HEK293 (cell line): ENCODE results near the gene DNMT1.
A peak's percentile ranks its signal among the peaks of the same experiment; 100 is the strongest.

Experiments
- CTCF ChIA-PET: fragments of 350-600 bp; formaldehyde crosslinking; extraction: SDS; loops from one replicate; lab custom pipeline; 2021; ENCODE audit warnings: antibody characterized with exemption; lab: Yijun Ruan, JAX
- POLR2A ChIA-PET: fragments of 300-600 bp; formaldehyde crosslinking; extraction: SDS; loops from one replicate; lab custom pipeline; 2020; ENCODE audit warnings: antibody characterized with exemption, inconsistent platforms; lab: Yijun Ruan, JAX
- H3K27ac ChIP-seq: fragments of 200-500 bp; sonication (Bioruptor generic); 2 replicates; pipeline ENCODE4 v1.5.1; 2014; ENCODE audit warnings: low read depth, low read length, control low read depth, inconsistent platforms; ENCODE audit errors: extremely low read depth
- H3K36me3 ChIP-seq, 2 experiments: fragments of 200-500 bp in 1 of 2; sonication (Bioruptor generic) in 1 of 2; 1 replicate in 1 of 2; 2 replicates in 1 of 2; pipeline ENCODE4 v1.5.1; 2014 to 2017; ENCODE audit warnings: inconsistent platforms in 2 of 2, low read length in 2 of 2; ENCODE audit not compliant: control insufficient read depth in 2 of 2, insufficient read depth in 1 of 2
- H3K4me1 ChIP-seq: fragments of 200-500 bp; sonication (Bioruptor generic); 2 replicates; pipeline ENCODE4 v1.5.1; 2014; ENCODE audit warnings: mild to moderate bottlenecking, low read length, inconsistent platforms; ENCODE audit not compliant: control insufficient read depth, insufficient read depth
- H3K4me3 ChIP-seq: 2 replicates; pipeline ENCODE4 v1.5.1; 2011; ENCODE audit warnings: low read depth, mild to moderate bottlenecking, control low read depth, low read length, moderate library complexity
- H3K9me3 ChIP-seq: fragments of 200-500 bp; sonication (Bioruptor generic); 2 replicates; pipeline ENCODE4 v1.5.1; 2014; ENCODE audit warnings: low read depth, low read length, inconsistent platforms; ENCODE audit not compliant: control insufficient read depth, insufficient read depth
- BCL11B ChIP-seq: fragments of 450-650 bp; formaldehyde crosslinking; IDR thresholded peaks from 2 replicates; pipeline ENCODE4 v1.5.1; 2016; ENCODE audit warnings: low read depth, missing biosample characterization, missing genetic modification characterization
- HOXA7 ChIP-seq: sonication (generic); formaldehyde crosslinking; IDR thresholded peaks from 2 replicates; pipeline ENCODE4 v1.8.1; 2022; ENCODE audit warnings: missing genetic modification reagents, borderline replicate concordance
- HOXC10 ChIP-seq: sonication (generic); formaldehyde crosslinking; IDR thresholded peaks from 2 replicates; pipeline ENCODE4 v1.8.1; 2023; ENCODE audit warnings: mild to moderate bottlenecking, missing genetic modification reagents
- KLF9 ChIP-seq: fragments of 450-650 bp; formaldehyde crosslinking; IDR thresholded peaks from 2 replicates; pipeline ENCODE4 v1.5.1; 2016; ENCODE audit warnings: missing biosample characterization, missing genetic modification characterization, low read depth
- SALL2 ChIP-seq: fragments of 450-650 bp; formaldehyde crosslinking; IDR thresholded peaks from 2 replicates; pipeline ENCODE4 v1.5.0; 2017; ENCODE audit warnings: missing biosample characterization, mild to moderate bottlenecking, missing genetic modification characterization, borderline replicate concordance
- ZBTB20 ChIP-seq: fragments of 450-650 bp; formaldehyde crosslinking; IDR thresholded peaks from 2 replicates; pipeline ENCODE4 v1.5.1; 2016; ENCODE audit warnings: missing biosample characterization, missing genetic modification characterization
- ZNF19 ChIP-seq: fragments of 450-650 bp; formaldehyde crosslinking; IDR thresholded peaks from 2 replicates; pipeline ENCODE4; 2016; ENCODE audit warnings: missing biosample characterization, missing genetic modification characterization, low read depth
- ZNF2 ChIP-seq: fragments of 450-650 bp; formaldehyde crosslinking; IDR thresholded peaks from 2 replicates; pipeline ENCODE4 v1.5.1; 2016; ENCODE audit warnings: missing biosample characterization, missing genetic modification characterization
- ZNF223 ChIP-seq: fragments of 450-650 bp; formaldehyde crosslinking; IDR thresholded peaks from 2 replicates; pipeline ENCODE4 v1.5.1; 2016; ENCODE audit warnings: missing biosample characterization, missing genetic modification characterization
- ZNF324 ChIP-seq: fragments of 450-650 bp; formaldehyde crosslinking; IDR thresholded peaks from 2 replicates; pipeline ENCODE4 v1.5.1; 2016; ENCODE audit warnings: missing biosample characterization, missing genetic modification characterization
- ZNF404 ChIP-seq: fragments of 450-650 bp; formaldehyde crosslinking; IDR thresholded peaks from 2 replicates; pipeline ENCODE4 v1.5.1; 2017; ENCODE audit warnings: missing biosample characterization, missing genetic modification characterization
- ZNF416 ChIP-seq: fragments of 450-650 bp; formaldehyde crosslinking; IDR thresholded peaks from 2 replicates; pipeline ENCODE4 v1.5.1; 2016; ENCODE audit warnings: missing biosample characterization, missing genetic modification characterization
- ZNF544 ChIP-seq: fragments of 450-650 bp; formaldehyde crosslinking; IDR thresholded peaks from 2 replicates; pipeline ENCODE4 v1.5.0; 2017; ENCODE audit warnings: missing biosample characterization, missing genetic modification characterization
- ZNF560 ChIP-seq: fragments of 450-650 bp; formaldehyde crosslinking; IDR thresholded peaks from 2 replicates; pipeline ENCODE4 v1.5.1; 2017; ENCODE audit warnings: missing biosample characterization, missing genetic modification characterization, borderline replicate concordance
- ZNF623 ChIP-seq: fragments of 450-650 bp; formaldehyde crosslinking; IDR thresholded peaks from 2 replicates; pipeline ENCODE4 v1.5.1; 2016; ENCODE audit warnings: missing biosample characterization, missing genetic modification characterization
- ZNF658 ChIP-seq: fragments of 450-650 bp; formaldehyde crosslinking; IDR thresholded peaks from 2 replicates; pipeline ENCODE4; 2016; ENCODE audit warnings: missing biosample characterization, missing genetic modification characterization
- ZNF701 ChIP-seq: fragments of 450-650 bp; formaldehyde crosslinking; IDR thresholded peaks from 2 replicates; pipeline ENCODE4 v1.5.1; 2016; ENCODE audit warnings: missing biosample characterization, missing genetic modification characterization
- ZNF707 ChIP-seq: fragments of 450-650 bp; formaldehyde crosslinking; IDR thresholded peaks from 2 replicates; pipeline ENCODE4 v1.5.1; 2016; ENCODE audit warnings: missing biosample characterization, missing genetic modification characterization
- ZNF791 ChIP-seq: fragments of 450-650 bp; formaldehyde crosslinking; IDR thresholded peaks from 2 replicates; pipeline ENCODE4 v1.5.1; 2016; ENCODE audit warnings: missing biosample characterization, missing genetic modification characterization
- TF ChIP-seq, protein P1 (sequence below): fragments of 450-650 bp; formaldehyde crosslinking; IDR thresholded peaks from 2 replicates; pipeline ENCODE4 v1.5.1; 2016; ENCODE audit warnings: missing biosample characterization, missing genetic modification characterization
- TF ChIP-seq, protein P2 (sequence below): fragments of 450-650 bp; formaldehyde crosslinking; IDR thresholded peaks from 2 replicates; pipeline ENCODE4 v1.5.1; 2016; ENCODE audit warnings: missing biosample characterization, missing genetic modification characterization
- TF ChIP-seq, protein P3 (sequence below): fragments of 450-650 bp; formaldehyde crosslinking; IDR thresholded peaks from 2 replicates; pipeline ENCODE4 v1.5.1; 2016; ENCODE audit warnings: missing biosample characterization, missing genetic modification characterization

The DNMT1 gene

DNA sequence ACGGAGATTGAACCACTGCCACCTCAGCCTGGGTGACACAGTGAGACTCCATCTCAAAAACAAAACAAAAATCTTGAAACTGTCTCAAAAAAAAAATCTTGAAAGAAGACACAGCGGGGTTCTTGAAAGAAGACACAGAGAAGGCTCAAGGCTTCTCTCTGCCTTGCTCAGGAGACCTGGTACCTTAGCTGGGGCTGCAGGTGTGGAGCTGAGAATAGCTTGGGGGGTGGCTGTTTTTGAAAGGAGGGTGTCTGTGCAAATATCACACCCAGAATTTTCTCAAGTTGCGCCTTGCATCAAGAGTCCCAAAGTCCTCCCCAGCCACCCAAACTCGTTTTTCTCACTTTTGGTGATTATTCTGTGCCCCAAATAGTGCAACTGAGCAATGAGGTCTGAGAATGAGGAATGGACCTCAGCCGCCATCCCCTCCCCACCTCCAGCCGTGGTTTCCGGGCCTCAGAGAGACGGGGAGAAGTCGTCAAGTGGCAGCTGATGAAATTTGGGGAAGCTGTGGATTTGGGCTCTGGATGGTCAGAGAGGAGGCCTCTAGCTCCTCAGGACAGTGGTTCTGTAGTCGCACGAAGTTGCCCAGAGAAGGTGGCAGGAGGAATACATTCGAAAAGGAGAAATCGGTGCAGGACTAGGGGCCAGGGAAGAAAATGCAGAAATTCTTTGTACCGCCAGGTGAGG, 27.6 kb upstream of the DNMT1 start:
- H3K4me1 ChIP-seq = no peaks in the 10 kb centered on the region
- H3K9me3 ChIP-seq = no peaks in the 10 kb centered on the region
- H3K4me3 ChIP-seq = no peak overlapping the region
- no peak for TF ChIP-seq ZNF416 (tag by site-specific recombination)
- H3K27ac ChIP-seq = no peak overlapping the region
- POLR2A ChIA-PET = no interaction called here
- H3K36me3 ChIP-seq = peaks cover 0 to 9% of the 10 kb centered on the region in 2 experiments; a peak in 1 of 3 replicates
- CTCF ChIA-PET = interaction anchor here (0.6 to 0.7 kb wide), 3 partner anchors 9 to 199 kb away, joined by 3 to 4 read pairs (median 4); partner anchors contain the start of gene S1PR2

DNA sequence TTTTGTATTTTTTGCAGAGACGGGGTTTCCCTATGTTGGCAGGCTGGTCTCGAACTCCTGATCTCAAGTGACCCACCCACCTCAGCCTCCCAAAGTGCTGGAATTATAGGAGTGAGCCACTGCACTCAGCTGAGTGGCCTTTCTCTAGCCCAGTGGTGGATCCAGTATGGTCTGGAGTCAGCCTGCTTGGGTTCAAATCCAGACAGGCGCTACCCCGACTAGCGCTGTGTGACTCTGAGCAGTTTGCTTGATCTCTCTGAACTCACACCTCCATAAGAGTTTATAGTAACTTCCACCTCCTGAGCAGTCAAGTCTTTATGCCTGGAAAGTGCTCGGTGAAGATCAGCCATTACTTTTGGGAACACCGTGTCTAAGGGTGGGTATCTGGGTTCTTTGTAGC, 25.9 kb upstream of the DNMT1 start:
- Histone ChIP-seq H3K36me3 (peaks cover 0 to 9% of the 10 kb centered on the region in 2 experiments; a peak in 1 of 3 replicates), H3K9me3 (no peaks in the 10 kb centered on the region), H3K4me3 (no peak overlapping the region), H3K4me1 (no peaks in the 10 kb centered on the region)
- CTCF ChIA-PET = interaction anchor here (0.6 to 1.0 kb wide), 2 partner anchors 29 to 263 kb away, joined by 4 to 5 read pairs; no protein-coding TSS in a partner anchor
- POLR2A ChIA-PET = interaction anchor here (1.2 kb wide), 1 partner anchor 10 kb away, joined by 3 read pairs; the partner anchor contains the start of gene S1PR2
- TF ChIP-seq ZNF701 (tag by site-specific recombination) (no peak), HOXC10 (CRISPR knock-in tag) (no peak), ZNF658 (tag by site-specific recombination) (no peak), ZNF2 (tag by site-specific recombination) (no peak), ZBTB20 (tag by site-specific recombination) (no peak), BCL11B (tag by site-specific recombination) (no peak), ZNF19 (no peak), ZNF560 (tag by site-specific recombination) (no peak), KLF9 (no peak), HOXA7 (CRISPR knock-in tag) (no peak), ZNF324 (tag by site-specific recombination) (no peak), ZNF707 (tag by site-specific recombination) (no peak), ZNF623 (no peak), ZNF791 (no peak), ZNF544 (no peak), ZNF404 (tag by site-specific recombination) (no peak)
- TF ChIP-seq, protein P1, sequence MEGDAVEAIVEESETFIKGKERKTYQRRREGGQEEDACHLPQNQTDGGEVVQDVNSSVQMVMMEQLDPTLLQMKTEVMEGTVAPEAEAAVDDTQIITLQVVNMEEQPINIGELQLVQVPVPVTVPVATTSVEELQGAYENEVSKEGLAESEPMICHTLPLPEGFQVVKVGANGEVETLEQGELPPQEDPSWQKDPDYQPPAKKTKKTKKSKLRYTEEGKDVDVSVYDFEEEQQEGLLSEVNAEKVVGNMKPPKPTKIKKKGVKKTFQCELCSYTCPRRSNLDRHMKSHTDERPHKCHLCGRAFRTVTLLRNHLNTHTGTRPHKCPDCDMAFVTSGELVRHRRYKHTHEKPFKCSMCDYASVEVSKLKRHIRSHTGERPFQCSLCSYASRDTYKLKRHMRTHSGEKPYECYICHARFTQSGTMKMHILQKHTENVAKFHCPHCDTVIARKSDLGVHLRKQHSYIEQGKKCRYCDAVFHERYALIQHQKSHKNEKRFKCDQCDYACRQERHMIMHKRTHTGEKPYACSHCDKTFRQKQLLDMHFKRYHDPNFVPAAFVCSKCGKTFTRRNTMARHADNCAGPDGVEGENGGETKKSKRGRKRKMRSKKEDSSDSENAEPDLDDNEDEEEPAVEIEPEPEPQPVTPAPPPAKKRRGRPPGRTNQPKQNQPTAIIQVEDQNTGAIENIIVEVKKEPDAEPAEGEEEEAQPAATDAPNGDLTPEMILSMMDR (tag by site-specific recombination) = no peak
- TF ChIP-seq, protein P2, sequence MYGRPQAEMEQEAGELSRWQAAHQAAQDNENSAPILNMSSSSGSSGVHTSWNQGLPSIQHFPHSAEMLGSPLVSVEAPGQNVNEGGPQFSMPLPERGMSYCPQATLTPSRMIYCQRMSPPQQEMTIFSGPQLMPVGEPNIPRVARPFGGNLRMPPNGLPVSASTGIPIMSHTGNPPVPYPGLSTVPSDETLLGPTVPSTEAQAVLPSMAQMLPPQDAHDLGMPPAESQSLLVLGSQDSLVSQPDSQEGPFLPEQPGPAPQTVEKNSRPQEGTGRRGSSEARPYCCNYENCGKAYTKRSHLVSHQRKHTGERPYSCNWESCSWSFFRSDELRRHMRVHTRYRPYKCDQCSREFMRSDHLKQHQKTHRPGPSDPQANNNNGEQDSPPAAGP (tag by site-specific recombination) = no peak
- TF ChIP-seq, all 188 proteins: peak for 0
- no peak overlapping the region for H3K27ac ChIP-seq

DNA sequence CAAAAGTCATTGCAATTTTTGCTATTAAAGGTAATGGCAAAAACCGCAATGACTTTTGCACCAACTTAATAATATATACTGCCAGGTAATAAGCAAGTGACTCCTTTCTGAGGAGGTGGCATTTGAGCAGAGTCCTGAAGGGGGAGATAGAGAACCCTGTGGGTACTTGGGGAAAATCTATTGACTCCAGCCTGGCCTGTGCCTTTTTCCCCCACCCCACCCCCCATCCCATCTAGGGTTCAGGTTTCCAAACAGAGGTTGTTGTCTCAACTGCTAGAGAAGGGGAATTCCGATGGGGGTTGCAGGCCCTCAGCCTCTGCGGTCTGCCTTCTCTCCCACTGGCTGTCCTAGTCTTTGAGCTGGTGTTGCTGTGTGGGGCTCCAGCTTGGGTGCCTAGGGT, 24.9 kb upstream of the DNMT1 start:
- Histone ChIP-seq H3K36me3 (peaks cover 0 to 9% of the 10 kb centered on the region in 2 experiments; a peak in 1 of 3 replicates), H3K9me3 (no peaks in the 10 kb centered on the region), H3K4me3 (no peak overlapping the region), H3K4me1 (no peaks in the 10 kb centered on the region), H3K27ac (no peak overlapping the region)
- ChIA-PET CTCF (interaction anchor here (0.7 to 1.5 kb wide), 6 partner anchors 9 to 353 kb away, joined by 3 to 5 read pairs (median 5); no protein-coding TSS in a partner anchor), POLR2A (interaction anchor here (1.2 kb wide), 1 partner anchor 11 kb away, joined by 3 read pairs; the partner anchor contains the start of gene S1PR2)
- TF ChIP-seq SALL2 (no peak), ZNF223 (tag by site-specific recombination) (peak; percentile 72)
- TF ChIP-seq, protein P3, sequence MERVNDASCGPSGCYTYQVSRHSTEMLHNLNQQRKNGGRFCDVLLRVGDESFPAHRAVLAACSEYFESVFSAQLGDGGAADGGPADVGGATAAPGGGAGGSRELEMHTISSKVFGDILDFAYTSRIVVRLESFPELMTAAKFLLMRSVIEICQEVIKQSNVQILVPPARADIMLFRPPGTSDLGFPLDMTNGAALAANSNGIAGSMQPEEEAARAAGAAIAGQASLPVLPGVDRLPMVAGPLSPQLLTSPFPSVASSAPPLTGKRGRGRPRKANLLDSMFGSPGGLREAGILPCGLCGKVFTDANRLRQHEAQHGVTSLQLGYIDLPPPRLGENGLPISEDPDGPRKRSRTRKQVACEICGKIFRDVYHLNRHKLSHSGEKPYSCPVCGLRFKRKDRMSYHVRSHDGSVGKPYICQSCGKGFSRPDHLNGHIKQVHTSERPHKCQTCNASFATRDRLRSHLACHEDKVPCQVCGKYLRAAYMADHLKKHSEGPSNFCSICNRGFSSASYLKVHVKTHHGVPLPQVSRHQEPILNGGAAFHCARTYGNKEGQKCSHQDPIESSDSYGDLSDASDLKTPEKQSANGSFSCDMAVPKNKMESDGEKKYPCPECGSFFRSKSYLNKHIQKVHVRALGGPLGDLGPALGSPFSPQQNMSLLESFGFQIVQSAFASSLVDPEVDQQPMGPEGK = peak; percentile 69
